ENCODE data around the gene NCK2. TPM values are rescaled to one million over a fixed set of nuclear protein-coding genes. Genes with fewer than 3 reads are reported as not detected.
"Not testable (repeated sequence)": the region's sequence is repeated elsewhere in the genome, so short reads cannot be mapped to it uniquely, and the experiment has no call there.

Gene NCK2
- total RNA-seq, 4 donors from 2014 or later: 46.0 to 62.6 (median 55.3) TPM

DNA sequence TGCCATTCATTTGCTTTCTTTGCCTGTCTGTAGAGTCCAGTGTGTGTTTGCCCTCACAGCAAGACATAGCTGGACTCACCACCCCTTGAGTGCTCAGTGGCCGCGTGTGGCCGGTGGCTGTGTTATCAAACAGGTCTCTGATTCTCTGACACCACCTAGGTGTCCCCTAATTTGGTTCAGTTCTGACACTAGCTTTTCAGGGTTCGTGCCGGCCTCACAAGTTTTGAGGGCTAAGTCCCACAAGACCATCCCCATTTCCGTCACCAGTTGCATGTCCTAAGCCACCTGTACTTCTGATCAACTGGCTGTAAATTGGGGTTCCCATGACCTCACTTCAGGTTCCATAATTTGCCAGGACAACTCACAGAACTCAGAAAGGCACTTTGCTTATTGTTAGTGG lies 23.5 kb downstream of the NCK2 start:
- intact Hi-C loops (cut with DNase I): no loop called here
- H3K27ac ChIP-seq: no peak overlapping the region
- no peak for DNase-seq
- WGBS, 2 donors: 80 to 96% methylated on average over 6 of the region's 6 CpGs
- no peaks in the 10 kb centered on the region for H3K9me3 ChIP-seq
- H3K4me3 ChIP-seq (replicated peaks in 1 of 3): no peak overlapping the region
- peaks cover 31 to 46% of the 10 kb centered on the region in 2 donors for H3K4me1 ChIP-seq
- TF ChIP-seq CTCF (IDR thresholded peaks at IDR 0.05) (no peak), POLR2A (IDR thresholded peaks at IDR 0.05) (no peak)
- no peaks in the 10 kb centered on the region for H3K27me3 ChIP-seq
- no peaks in the 10 kb centered on the region for H3K36me3 ChIP-seq

GRCh38 chr2:105768961-105769452 lies 24.3 kb downstream of the NCK2 start:
- Histone ChIP-seq H3K9me3 (no peaks in the 10 kb centered on the region), H3K27me3 (no peaks in the 10 kb centered on the region), H3K27ac (peak overlapping the region; percentile 14 to 55 (median 50)), H3K36me3 (no peaks in the 10 kb centered on the region), H3K4me1 (peaks cover 36 to 47% of the 10 kb centered on the region in 2 donors), H3K4me3 (replicated peaks in 1 of 3) (no peak overlapping the region)
- DNase-seq: no peak
- TF ChIP-seq POLR2A (IDR thresholded peaks at IDR 0.05) (no peak), CTCF (IDR thresholded peaks at IDR 0.05) (no peak)
- intact Hi-C loops (cut with DNase I): no loop called here
- 44 to 60% methylated on average over 6 of the region's 6 CpGs for WGBS, 2 donors

GRCh38 chr2:105769504-105769903 lies 24.8 kb downstream of the NCK2 start:
- H3K36me3 ChIP-seq: no peaks in the 10 kb centered on the region
- TF ChIP-seq POLR2A (IDR thresholded peaks at IDR 0.05) (no peak), CTCF (IDR thresholded peaks at IDR 0.05) (peak in 2 of 6 experiments; percentile 11 to 15)
- intact Hi-C loops (cut with DNase I): no loop called here
- 82% methylated on average over 9 of the region's 9 CpGs for WGBS, 2 donors
- peak overlapping the region in 2 of 3 donors; percentile 14 to 55 for H3K27ac ChIP-seq
- H3K4me3 ChIP-seq (replicated peaks in 1 of 3): no peak overlapping the region
- H3K4me1 ChIP-seq: peaks cover 41 to 51% of the 10 kb centered on the region in 2 donors
- no peaks in the 10 kb centered on the region for H3K9me3 ChIP-seq
- H3K27me3 ChIP-seq: no peaks in the 10 kb centered on the region
- DNase-seq: no peak

DNA sequence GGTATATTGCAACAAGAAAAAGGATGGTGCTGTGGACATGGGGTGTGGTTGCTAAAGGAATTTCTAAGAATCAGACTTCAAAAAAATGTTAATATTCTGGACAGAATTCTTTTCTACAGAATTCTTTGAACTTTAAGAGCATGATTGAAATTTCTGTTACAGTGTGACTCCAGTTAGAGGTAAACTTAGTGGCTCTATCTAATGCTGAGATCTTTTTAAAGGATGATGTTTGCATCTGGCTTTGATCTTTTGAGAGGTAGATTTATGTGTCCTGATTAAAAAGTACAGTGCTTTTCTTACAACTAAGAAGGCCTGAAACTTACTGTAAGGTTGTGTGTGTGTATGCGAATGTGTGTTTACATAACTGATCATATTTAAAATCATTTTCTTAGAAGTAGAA lies 25.4 kb downstream of the NCK2 start:
- no peaks in the 10 kb centered on the region for H3K36me3 ChIP-seq
- peak overlapping the region in 1 of 3 donors; percentile 23 for H3K27ac ChIP-seq
- 97 to 98% methylated on average over 1 of the region's 1 CpG for WGBS, 2 donors
- peaks cover 47 to 57% of the 10 kb centered on the region in 2 donors for H3K4me1 ChIP-seq
- no peak for DNase-seq
- TF ChIP-seq POLR2A (IDR thresholded peaks at IDR 0.05) (no peak), CTCF (IDR thresholded peaks at IDR 0.05) (no peak)
- H3K9me3 ChIP-seq: no peaks in the 10 kb centered on the region
- no peak overlapping the region for H3K4me3 ChIP-seq (replicated peaks in 1 of 3)
- no peaks in the 10 kb centered on the region for H3K27me3 ChIP-seq
- intact Hi-C loops (cut with DNase I): no loop called here

- H3K27ac ChIP-seq: peak overlapping the region in 2 of 3 donors; percentile 7 to 58
- H3K4me3 ChIP-seq (replicated peaks in 1 of 3); H3K9me3 ChIP-seq; DNase-seq; H3K27me3 ChIP-seq; intact Hi-C loops (cut with DNase I); H3K36me3 ChIP-seq: not testable (repeated sequence)
- H3K4me1 ChIP-seq: peaks cover 44 to 65% of the 10 kb centered on the region in 2 donors
- 89 to 91% methylated on average over 7 of the region's 7 CpGs for WGBS, 2 donors
Observed at GRCh38 chr2:105771291-105771690, 26.6 kb downstream of the NCK2 start.

Measured in thyroid gland (tissue), 4 donors.